GM21786 (cell line): ENCODE results near the gene EOMES.
A peak's percentile ranks its signal among the peaks of the same experiment; 100 is the strongest.

Source experiments
- ATAC-seq: cut with Tn5 transposase; IDR thresholded peaks from one replicate; pipeline ENCODE4 v1.9.1; 2021; ENCODE audit not compliant: unreplicated experiment

Gene EOMES

GRCh38 chr3:27720899-27721716, 1.0 kb downstream of the EOMES start:
- ATAC-seq, result peak; percentile 58

- no peak for ATAC-seq
These were observed 2.7 kb downstream of the EOMES start for GRCh38 chr3:27719314-27720003.

- no peak for ATAC-seq
These were observed 3.7 kb downstream of the EOMES start for GRCh38 chr3:27718459-27718858.

GRCh38 chr3:27717200-27717852, 4.8 kb downstream of the EOMES start:
- ATAC-seq, result no peak

GRCh38 chr3:27716309-27716708, 5.8 kb downstream of the EOMES start:
- ATAC-seq, result no peak

GRCh38 chr3:27715863-27716262, 6.3 kb downstream of the EOMES start:
- no peak for ATAC-seq

GRCh38 chr3:27715454-27715806, 6.7 kb downstream of the EOMES start:
- no peak for ATAC-seq

- no peak for ATAC-seq
These were observed 7.2 kb downstream of the EOMES start for GRCh38 chr3:27714692-27715453.

GRCh38 chr3:27714146-27714526, 8.0 kb downstream of the EOMES start:
- no peak for ATAC-seq

- ATAC-seq, result no peak
These were observed 8.5 kb downstream of the EOMES start for GRCh38 chr3:27713435-27714145.

- no peak for ATAC-seq
These were observed 9.1 kb downstream of the EOMES start for GRCh38 chr3:27713078-27713423.

- ATAC-seq, result peak; percentile 85
These were observed 9.7 kb downstream of the EOMES start for GRCh38 chr3:27712136-27713077.

GRCh38 chr3:27708250-27708649, 13.9 kb downstream of the EOMES start:
- ATAC-seq, result no peak

- ATAC-seq, result no peak
These were observed 23.1 kb downstream of the EOMES start for GRCh38 chr3:27699067-27699466.

- no peak for ATAC-seq
These were observed 25.2 kb downstream of the EOMES start for GRCh38 chr3:27696906-27697305.

GRCh38 chr3:27695636-27696035, 26.5 kb downstream of the EOMES start:
- no peak for ATAC-seq

GRCh38 chr3:27688053-27688452, 34.1 kb downstream of the EOMES start:
- no peak for ATAC-seq

- no peak for ATAC-seq
These were observed 35.5 kb downstream of the EOMES start for GRCh38 chr3:27686642-27687041.

GRCh38 chr3:27685474-27685873, 36.6 kb downstream of the EOMES start:
- ATAC-seq, result no peak

GRCh38 chr3:27684302-27684701, 37.8 kb downstream of the EOMES start:
- ATAC-seq, result no peak
